GM12878 (cell line): ENCODE data around the gene LRRC27.

Experiments
- BRCA1 ChIP-seq: IDR thresholded peaks from 2 replicates; pipeline ENCODE4 v1.6.1; 2011; ENCODE audit warnings: low read depth, low read length, improper control_type of control experiment
- CHD2 ChIP-seq: IDR thresholded peaks from 2 replicates; pipeline ENCODE4 v1.6.1; 2011; ENCODE audit warnings: low read depth, low read length, improper control_type of control experiment, borderline replicate concordance
- EZH2 ChIP-seq: IDR thresholded peaks from 2 replicates; pipeline ENCODE4 v1.6.1; 2012; ENCODE audit warnings: low read depth, mild to moderate bottlenecking, control low read depth, inconsistent platforms, low read length, borderline replicate concordance; ENCODE audit not compliant: control insufficient read depth
- JUND ChIP-seq: IDR thresholded peaks from 2 replicates; pipeline ENCODE4 v1.6.1; 2012; ENCODE audit warnings: low read depth, mild to moderate bottlenecking, low read length, improper control_type of control experiment, moderate library complexity
- NRF1 ChIP-seq: conservative IDR thresholded peaks from 2 replicates; pipeline ENCODE4 v1.6.1; 2011; ENCODE audit warnings: mild to moderate bottlenecking, low read depth, low read length, improper control_type of control experiment
- POLR2AphosphoS5 ChIP-seq: IDR thresholded peaks from 2 replicates; pipeline ENCODE4 v1.6.1; 2011; ENCODE audit warnings: mild to moderate bottlenecking, low read length, inconsistent platforms
- RFX5 ChIP-seq: IDR thresholded peaks from 2 replicates; pipeline ENCODE4 v1.6.1; 2011; ENCODE audit warnings: low read depth, low read length, improper control_type of control experiment
- SMAD1 ChIP-seq: fragments of 450-650 bp; IDR thresholded peaks from 2 replicates; pipeline ENCODE4 v1.6.1; 2018; ENCODE audit warnings: mild to moderate bottlenecking, low read depth; ENCODE audit not compliant: partially characterized antibody
- STAT3 ChIP-seq: IDR thresholded peaks from 2 replicates; pipeline ENCODE4 v1.6.1; 2011; ENCODE audit warnings: low read depth, low read length, improper control_type of control experiment
- TAF1 ChIP-seq: IDR thresholded peaks from 2 replicates; pipeline ENCODE4 v1.6.1; 2011; ENCODE audit warnings: mild to moderate bottlenecking, low read depth, low read length, borderline replicate concordance
- USF2 ChIP-seq: IDR thresholded peaks from 2 replicates; pipeline ENCODE4 v1.6.1; 2011; ENCODE audit warnings: low read depth, low read length, improper control_type of control experiment, borderline replicate concordance
- YY1 ChIP-seq: IDR thresholded peaks from 2 replicates; pipeline ENCODE4 v1.6.1; 2011; ENCODE audit warnings: low read depth, mild to moderate bottlenecking, low read length
- ZNF24 ChIP-seq: fragments of 450-650 bp; IDR thresholded peaks from 2 replicates; pipeline ENCODE4 v1.6.1; 2017; ENCODE audit warnings: antibody characterized with exemption, mild to moderate bottlenecking

- TF ChIP-seq NRF1 (no peak), STAT3 (no peak), ZNF24 (no peak), CHD2 (no peak), YY1 (no peak), USF2 (no peak), BRCA1 (no peak), POLR2AphosphoS5 (no peak), JUND (no peak), TAF1 (no peak), RFX5 (no peak), EZH2 (no peak), SMAD1 (no peak)
These were observed 21.2 kb upstream of the LRRC27 start for GRCh38 chr10:132310701-132311337.
